Measurements from ENCODE around the gene PVRIG.
"Not testable (repeated sequence)": the region's sequence is repeated elsewhere in the genome, so short reads cannot be mapped to it uniquely, and the experiment has no call there.

The PVRIG gene

GRCh38 chr7:100219801-100220585, at the start of gene PVRIG:
TSS of gene PVRIG (plus strand) at chr7:100219949. CDS start at chr7:100219971, 22 bp downstream.
- DNase-seq: not testable (repeated sequence)

GRCh38 chr7:100170101-100170897, 49.5 kb upstream of the PVRIG start:
- DNase-seq: no peak

- no peak for DNase-seq
These were observed 48.6 kb upstream of the PVRIG start for GRCh38 chr7:100171087-100171681.

DNA sequence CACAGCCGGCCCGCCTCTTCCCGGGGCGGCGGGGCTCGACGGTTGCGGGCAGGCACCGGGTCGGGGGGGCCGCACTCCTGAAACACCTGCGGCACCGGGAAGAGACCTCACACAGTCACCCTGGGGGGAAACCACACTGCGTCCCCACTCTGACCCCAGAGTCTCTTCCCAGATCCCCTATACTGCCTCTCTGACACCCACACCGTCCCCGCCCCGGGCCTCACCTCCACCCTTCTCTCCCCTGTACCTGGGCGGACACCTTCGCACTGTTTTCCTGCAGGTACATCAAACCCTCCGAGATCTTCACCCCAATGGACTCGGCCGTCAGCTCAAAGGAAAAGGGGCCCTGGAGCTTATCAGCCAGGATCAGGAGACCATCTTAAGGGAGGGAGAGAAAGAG, 47.9 kb upstream of the PVRIG start:
- DNase-seq: no peak

GRCh38 chr7:100173806-100174495, 45.8 kb upstream of the PVRIG start:
- DNase-seq: no peak

DNA sequence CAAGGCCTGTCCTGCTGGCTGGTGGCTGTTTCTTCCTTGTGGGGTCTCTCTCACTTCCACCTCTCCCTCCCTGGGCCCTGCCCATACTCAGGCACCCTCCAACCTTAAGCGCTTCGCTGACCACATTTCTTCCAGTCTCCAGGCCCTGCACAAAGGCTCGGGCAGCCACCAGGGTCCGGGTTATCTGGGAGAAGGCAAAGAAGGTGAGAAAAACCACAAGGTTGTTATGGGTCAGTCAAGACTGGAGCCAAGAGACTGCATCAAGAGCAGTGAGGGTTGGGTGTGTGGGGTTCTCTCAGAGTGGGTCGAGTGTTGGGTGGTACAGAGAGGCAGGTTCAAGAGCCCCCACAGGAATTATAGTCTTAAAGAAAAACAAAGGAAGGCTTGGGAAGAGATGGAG, 45.2 kb upstream of the PVRIG start:
- no peak for DNase-seq

- DNase-seq: no peak
These were observed 44.3 kb upstream of the PVRIG start for GRCh38 chr7:100175296-100175935.

- DNase-seq: no peak
These were observed 43.4 kb upstream of the PVRIG start for GRCh38 chr7:100176096-100177044.

DNA sequence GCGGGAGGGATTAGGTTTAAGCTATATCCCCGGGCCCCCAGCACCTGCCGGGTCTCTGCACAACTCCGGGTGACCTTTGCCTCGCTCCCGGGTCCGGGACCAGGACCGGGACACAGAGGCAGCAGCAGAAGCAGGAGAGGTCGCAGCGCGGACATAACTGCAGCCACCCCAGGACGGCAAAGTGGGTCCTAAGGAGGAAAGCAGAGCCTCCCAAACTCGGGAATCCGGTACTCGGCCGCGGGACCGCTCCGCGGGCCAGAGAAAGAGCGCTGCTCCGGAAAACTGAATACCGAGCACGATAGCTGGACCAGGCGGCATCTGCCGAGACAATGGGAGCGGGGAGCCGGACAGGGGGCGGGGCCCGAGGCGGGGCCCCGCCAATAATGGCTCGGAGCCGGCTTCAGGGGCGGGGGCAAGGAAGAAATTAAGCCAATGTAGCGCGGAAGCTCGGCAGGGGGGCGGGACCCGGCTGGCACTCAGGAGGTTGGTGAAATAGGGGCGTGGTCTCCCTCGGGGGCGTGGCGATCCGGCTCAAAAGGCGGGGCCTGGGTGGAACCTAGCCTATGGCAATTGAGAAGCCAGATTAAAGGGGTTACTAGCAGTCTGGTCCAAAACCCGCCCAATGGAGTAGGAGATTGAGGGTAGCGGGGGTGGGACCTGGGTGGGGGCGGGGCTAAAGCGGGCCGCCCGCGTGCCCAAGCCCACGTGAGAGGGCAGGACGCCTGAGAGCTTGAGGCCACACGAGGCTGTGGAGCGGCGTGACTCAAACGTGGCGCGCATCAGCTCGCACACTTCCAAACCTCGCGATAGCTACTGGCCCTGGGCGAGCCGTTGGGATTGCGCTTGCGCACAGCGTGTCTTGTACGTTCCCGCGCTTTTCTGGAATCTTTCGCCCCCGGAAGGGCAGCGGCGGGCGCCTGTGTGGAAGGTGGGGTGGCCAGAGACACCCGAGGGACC, 42.4 kb upstream of the PVRIG start, which contains the start of the genes GPC2 and STAG3:
Gene GPC2 (minus strand): TSS at position 337 of the 957 bp plus-strand sequence. CDS start 182 bp downstream, at position 155.
Gene STAG3 (plus strand): TSS at position 874 of the 957 bp plus-strand sequence. CDS start 2,639 bp downstream, outside the sequence.
- peak; percentile 97 for DNase-seq

DNA sequence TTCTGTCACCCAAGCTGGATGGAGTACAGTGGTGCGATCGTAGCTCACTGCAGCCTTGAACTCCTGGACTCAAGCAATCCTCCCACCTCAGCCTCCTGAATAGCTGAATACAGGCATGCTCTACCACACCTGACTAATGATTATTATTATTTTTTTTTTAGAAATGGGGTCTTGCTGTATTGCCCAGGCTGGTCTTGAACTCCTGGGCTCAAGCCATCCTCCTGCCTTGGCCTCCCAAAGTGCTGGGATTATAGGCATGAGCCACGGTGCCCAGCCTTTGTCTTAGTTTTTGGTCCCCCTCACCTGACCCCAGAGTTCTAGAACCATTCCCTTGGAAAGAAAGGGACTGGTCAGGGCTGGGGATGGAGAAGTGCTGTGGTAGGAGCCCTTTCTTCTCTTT, 39.7 kb upstream of the PVRIG start:
- not testable (repeated sequence) for DNase-seq

GRCh38 chr7:100182616-100183015, 37.1 kb upstream of the PVRIG start:
- DNase-seq: not testable (repeated sequence)

- DNase-seq: not testable (repeated sequence)
These were observed 36.7 kb upstream of the PVRIG start for GRCh38 chr7:100183090-100183489.

DNA sequence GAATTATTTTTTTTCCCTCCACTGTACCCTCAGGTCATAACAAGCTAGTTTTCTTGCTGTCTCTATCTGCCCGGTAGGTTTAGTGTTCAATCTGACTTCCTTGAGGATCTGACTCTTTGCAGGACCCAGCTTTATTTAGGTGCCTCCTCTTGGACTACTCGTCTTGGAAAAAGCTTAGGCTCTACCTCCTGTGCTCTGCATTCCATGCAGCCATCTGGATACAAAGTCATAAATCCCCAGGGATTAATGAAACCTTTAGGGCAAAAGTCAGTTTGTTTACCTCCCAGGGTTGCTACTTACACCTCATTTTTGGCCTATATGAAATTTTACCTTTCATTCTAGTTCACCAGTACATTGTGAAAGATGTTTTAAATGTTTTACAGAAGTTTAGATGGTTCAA, 34.0 kb upstream of the PVRIG start:
- DNase-seq: no peak

- no peak for DNase-seq
These were observed 30.7 kb upstream of the PVRIG start for GRCh38 chr7:100189061-100189460.

- no peak for DNase-seq
These were observed 29.6 kb upstream of the PVRIG start for GRCh38 chr7:100190048-100190711.

GRCh38 chr7:100191775-100192174, 28.0 kb upstream of the PVRIG start:
- no peak for DNase-seq

- DNase-seq: not testable (repeated sequence)
These were observed 27.4 kb upstream of the PVRIG start for GRCh38 chr7:100192281-100192862.

- no peak for DNase-seq
These were observed 26.8 kb upstream of the PVRIG start for GRCh38 chr7:100192969-100193368.

DNA sequence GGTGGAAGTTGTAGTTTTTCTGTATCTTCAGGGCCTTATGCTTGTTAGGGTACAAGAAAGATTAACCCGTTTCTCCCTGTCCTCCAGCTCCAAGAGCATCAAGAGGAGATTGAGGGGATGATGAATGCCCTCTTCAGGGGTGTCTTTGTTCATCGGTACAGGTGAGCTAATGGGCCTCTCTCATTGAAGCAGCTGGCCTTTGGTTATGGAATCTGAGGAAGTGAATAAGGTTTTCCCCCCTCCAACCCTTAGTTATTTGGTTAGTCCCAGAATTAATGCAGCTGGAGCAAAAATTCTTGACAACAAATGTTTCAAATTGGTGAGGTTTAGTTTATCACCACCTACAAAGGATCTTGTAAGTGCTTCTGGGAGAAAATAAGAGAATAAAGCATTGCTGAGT, 24.5 kb upstream of the PVRIG start:
- DNase-seq: no peak

All from NCI-H345 (cell line).